ENCODE results near the gene NPAS3.

GRCh38 chr14:32947081-32947480, 8.4 kb downstream of the NPAS3 start:
- no peak for TF ChIP-seq ZNF274 (IDR thresholded peaks at IDR 0.05; ENCODE audit: low read length)
- no peak for TF ChIP-seq ZNF274 (tag by site-specific recombination; IDR thresholded peaks at IDR 0.05; ENCODE audit: borderline replicate concordance)
- TF ChIP-seq ZNF558 (tag by site-specific recombination; IDR thresholded peaks at IDR 0.05): no peak
- TF ChIP-seq CTCF (tag by site-specific recombination; IDR thresholded peaks at IDR 0.05): no peak
